ENCODE results near the gene MMAB. TPM values are rescaled to one million over a fixed set of nuclear protein-coding genes. Genes with fewer than 3 reads are reported as not detected.

Gene MMAB
- total and polyA plus RNA-seq, 4 donors: 47.1 to 101 (median 77.1) TPM

GRCh38 chr12:109542876-109543275 is 30.4 kb downstream of the MMAB start:
- Histone ChIP-seq H3K36me3 (ENCODE audit: control insufficient read depth in 4 of 4, insufficient read depth in 3 of 4, low read depth in 1 of 4, low read length in 3 of 4) (no peaks in the 10 kb centered on the region), H3K4me3 (ENCODE audit: low read depth in 1 of 3, low read length in 3 of 3) (no peak overlapping the region), H3K27ac (ENCODE audit: low read depth in 1 of 2, low read length in 2 of 2) (no peak overlapping the region), H3K4me1 (ENCODE audit: control insufficient read depth in 4 of 4, insufficient read depth in 4 of 4, low read length in 3 of 4) (no peaks in the 10 kb centered on the region), H3K9me3 (ENCODE audit: control insufficient read depth in 4 of 4, low read length in 3 of 4) (no peaks in the 10 kb centered on the region), H3K9ac (ENCODE audit: low read depth in 1 of 2, low read length in 2 of 2) (no peak overlapping the region), H3K27me3 (ENCODE audit: control insufficient read depth in 4 of 4, insufficient read depth in 4 of 4, low read length in 3 of 4) (peaks cover 0 to 4% (median 0%) of the 10 kb centered on the region in 4 donors)
- WGBS: 94% methylated on average over 6 of the region's 6 CpGs
- no peak for TF ChIP-seq HNF4A (conservative IDR thresholded peaks at IDR 0.05)
- no peak for TF ChIP-seq RXRA (IDR thresholded peaks at IDR 0.05)
- no peak for TF ChIP-seq MAX (IDR thresholded peaks at IDR 0.05)
- no peak for DNase-seq (ENCODE audit: low spot score)

- DNase-seq (ENCODE audit: low spot score): no peak
- Histone ChIP-seq H3K4me1 (ENCODE audit: control insufficient read depth in 4 of 4, insufficient read depth in 4 of 4, low read length in 3 of 4) (no peaks in the 10 kb centered on the region), H3K27me3 (ENCODE audit: control insufficient read depth in 4 of 4, insufficient read depth in 4 of 4, low read length in 3 of 4) (no peaks in the 10 kb centered on the region), H3K4me3 (ENCODE audit: low read depth in 1 of 3, low read length in 3 of 3) (no peak overlapping the region), H3K9me3 (ENCODE audit: control insufficient read depth in 4 of 4, low read length in 3 of 4) (no peaks in the 10 kb centered on the region), H3K36me3 (ENCODE audit: control insufficient read depth in 4 of 4, insufficient read depth in 3 of 4, low read depth in 1 of 4, low read length in 3 of 4) (no peaks in the 10 kb centered on the region), H3K9ac (ENCODE audit: low read depth in 1 of 2, low read length in 2 of 2) (no peak overlapping the region), H3K27ac (ENCODE audit: low read depth in 1 of 2, low read length in 2 of 2) (no peak overlapping the region)
- TF ChIP-seq EGR1 (IDR thresholded peaks at IDR 0.05; ENCODE audit: low read depth in 2 of 2): no peak
- no peak for TF ChIP-seq SP1 (IDR thresholded peaks at IDR 0.05)
- TF ChIP-seq NR2F2 (IDR thresholded peaks at IDR 0.05): no peak
- no peak for TF ChIP-seq ZBTB33 (IDR thresholded peaks at IDR 0.05)
- TF ChIP-seq HNF4A (conservative IDR thresholded peaks at IDR 0.05): no peak
- TF ChIP-seq HNF4G (IDR thresholded peaks at IDR 0.05): no peak
- WGBS: 94% methylated on average over 2 of the region's 2 CpGs
Measured at GRCh38 chr12:109542014-109542413, 31.3 kb downstream of the MMAB start.

GRCh38 chr12:109541413-109541726 is 31.9 kb downstream of the MMAB start:
- Histone ChIP-seq H3K36me3 (ENCODE audit: control insufficient read depth in 4 of 4, insufficient read depth in 3 of 4, low read depth in 1 of 4, low read length in 3 of 4) (no peaks in the 10 kb centered on the region), H3K27me3 (ENCODE audit: control insufficient read depth in 4 of 4, insufficient read depth in 4 of 4, low read length in 3 of 4) (no peaks in the 10 kb centered on the region), H3K4me3 (ENCODE audit: low read depth in 1 of 3, low read length in 3 of 3) (no peak overlapping the region), H3K9ac (ENCODE audit: low read depth in 1 of 2, low read length in 2 of 2) (no peak overlapping the region), H3K9me3 (ENCODE audit: control insufficient read depth in 4 of 4, low read length in 3 of 4) (no peaks in the 10 kb centered on the region), H3K27ac (ENCODE audit: low read depth in 1 of 2, low read length in 2 of 2) (no peak overlapping the region), H3K4me1 (ENCODE audit: control insufficient read depth in 4 of 4, insufficient read depth in 4 of 4, low read length in 3 of 4) (no peaks in the 10 kb centered on the region)
- TF ChIP-seq EGR1 (IDR thresholded peaks at IDR 0.05; ENCODE audit: low read depth in 2 of 2): no peak
- TF ChIP-seq GABPA (IDR thresholded peaks at IDR 0.05 in 1 of 2, conservative IDR thresholded peaks at IDR 0.05 in 1 of 2): no peak
- no peak for TF ChIP-seq RAD21 (IDR thresholded peaks at IDR 0.05)
- TF ChIP-seq HNF4G (IDR thresholded peaks at IDR 0.05): no peak
- no peak for TF ChIP-seq HNF4A (conservative IDR thresholded peaks at IDR 0.05)
- no peak for TF ChIP-seq MAX (IDR thresholded peaks at IDR 0.05)
- 82% methylated on average over 4 of the region's 4 CpGs for WGBS
- DNase-seq (ENCODE audit: low spot score): no peak
